Measurements from ENCODE around the gene CHDH.

Gene CHDH

DNA sequence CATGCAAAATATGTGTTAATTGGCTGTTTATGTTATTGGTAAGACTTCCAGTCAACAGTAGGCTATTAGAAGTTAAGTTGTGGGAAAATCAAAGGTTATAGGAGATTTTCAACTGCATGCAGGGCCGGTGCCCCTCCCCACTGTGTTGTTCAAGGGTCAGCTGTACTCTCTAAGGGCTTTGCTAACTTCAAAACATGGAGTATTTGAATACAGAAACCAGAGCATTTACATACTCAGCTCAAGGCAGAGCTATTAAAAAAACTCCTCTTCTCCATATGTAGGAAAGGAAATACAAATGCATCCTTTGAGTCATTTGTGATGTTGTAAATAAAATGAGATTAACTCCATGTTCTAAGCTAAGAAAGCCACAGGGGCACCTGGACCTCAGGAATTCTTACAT lies 16.9 kb upstream of the CHDH start:
- DNase-seq (ENCODE audit: low read depth) = no peak
- H3K4me3 ChIP-seq (ENCODE audit: low read depth, low read length) = no peak overlapping the region
- TF ChIP-seq, protein P1, sequence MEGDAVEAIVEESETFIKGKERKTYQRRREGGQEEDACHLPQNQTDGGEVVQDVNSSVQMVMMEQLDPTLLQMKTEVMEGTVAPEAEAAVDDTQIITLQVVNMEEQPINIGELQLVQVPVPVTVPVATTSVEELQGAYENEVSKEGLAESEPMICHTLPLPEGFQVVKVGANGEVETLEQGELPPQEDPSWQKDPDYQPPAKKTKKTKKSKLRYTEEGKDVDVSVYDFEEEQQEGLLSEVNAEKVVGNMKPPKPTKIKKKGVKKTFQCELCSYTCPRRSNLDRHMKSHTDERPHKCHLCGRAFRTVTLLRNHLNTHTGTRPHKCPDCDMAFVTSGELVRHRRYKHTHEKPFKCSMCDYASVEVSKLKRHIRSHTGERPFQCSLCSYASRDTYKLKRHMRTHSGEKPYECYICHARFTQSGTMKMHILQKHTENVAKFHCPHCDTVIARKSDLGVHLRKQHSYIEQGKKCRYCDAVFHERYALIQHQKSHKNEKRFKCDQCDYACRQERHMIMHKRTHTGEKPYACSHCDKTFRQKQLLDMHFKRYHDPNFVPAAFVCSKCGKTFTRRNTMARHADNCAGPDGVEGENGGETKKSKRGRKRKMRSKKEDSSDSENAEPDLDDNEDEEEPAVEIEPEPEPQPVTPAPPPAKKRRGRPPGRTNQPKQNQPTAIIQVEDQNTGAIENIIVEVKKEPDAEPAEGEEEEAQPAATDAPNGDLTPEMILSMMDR (conservative IDR thresholded peaks at IDR 0.05; ENCODE audit: low read depth, low read length) = no peak

DNA sequence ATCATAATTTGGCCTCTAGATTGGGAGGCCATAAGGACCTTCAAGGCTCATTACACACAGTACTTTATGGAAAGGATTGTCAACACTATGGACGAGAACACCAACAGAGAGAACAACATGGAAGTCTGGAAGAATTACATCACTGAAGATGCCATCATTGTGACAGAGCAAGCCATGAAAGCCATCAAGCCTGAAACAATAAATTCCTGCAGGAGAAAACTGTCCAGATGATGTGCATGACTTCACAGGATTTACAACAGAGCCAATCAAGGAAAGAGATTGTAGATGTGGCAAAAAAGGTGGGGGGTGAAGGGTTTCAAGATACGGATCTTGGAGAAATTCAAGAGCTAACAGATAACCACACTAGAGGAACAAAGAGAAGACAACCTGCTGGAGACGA lies 16.0 kb upstream of the CHDH start:
- H3K4me3 ChIP-seq (ENCODE audit: low read depth, low read length) = no peak overlapping the region
- no peak for DNase-seq (ENCODE audit: low read depth)
- TF ChIP-seq, protein P1 (conservative IDR thresholded peaks at IDR 0.05; ENCODE audit: low read depth, low read length) = no peak

DNA sequence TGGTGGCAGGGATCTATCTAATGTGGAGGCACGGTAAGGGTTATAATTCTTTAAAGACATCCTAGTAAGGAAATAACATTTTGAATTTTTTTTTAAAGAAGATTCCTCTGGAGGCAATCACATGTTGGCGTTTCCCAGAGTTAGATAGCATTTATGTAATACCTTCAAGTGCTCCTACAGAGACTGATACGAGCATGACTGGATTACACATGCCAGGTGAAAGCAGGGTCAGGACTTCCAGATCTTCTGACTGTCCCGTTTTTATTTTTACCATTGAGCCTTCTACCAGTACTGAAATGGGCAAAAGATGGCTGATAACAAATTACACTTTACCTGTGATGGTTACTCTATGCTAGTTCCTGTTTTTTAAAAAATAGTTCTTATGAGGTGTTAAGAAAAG lies 14.0 kb upstream of the CHDH start:
- TF ChIP-seq, protein P1 (conservative IDR thresholded peaks at IDR 0.05; ENCODE audit: low read depth, low read length) = no peak
- DNase-seq (ENCODE audit: low read depth) = no peak

DNA sequence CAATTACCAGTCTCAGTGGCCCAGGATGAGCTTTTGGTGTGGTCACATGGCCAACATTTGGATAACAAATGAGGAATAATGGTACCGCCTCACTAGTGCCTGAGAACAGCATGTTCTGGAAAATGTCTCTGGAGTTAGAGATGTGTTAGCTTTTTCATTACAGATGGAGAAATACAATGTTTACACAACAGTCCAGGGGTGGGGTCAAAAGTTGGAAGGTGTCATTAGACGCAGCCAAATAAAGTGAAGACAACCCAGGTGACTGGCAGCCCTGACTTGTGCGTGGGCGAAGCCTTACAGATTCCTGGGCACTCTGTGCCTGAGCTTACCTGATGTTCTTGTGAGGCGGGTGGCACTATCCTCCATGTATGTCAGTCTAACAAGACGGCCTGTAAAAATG lies 13.0 kb upstream of the CHDH start:
- TF ChIP-seq, protein P1 (conservative IDR thresholded peaks at IDR 0.05; ENCODE audit: low read depth, low read length) = no peak
- no peak for DNase-seq (ENCODE audit: low read depth)
- H3K4me3 ChIP-seq (ENCODE audit: low read depth, low read length) = no peak overlapping the region

More for the DNA sequence above, 14.0 kb upstream of the CHDH start:
- no peak overlapping the region for H3K4me3 ChIP-seq (ENCODE audit: low read depth, low read length)

DNA sequence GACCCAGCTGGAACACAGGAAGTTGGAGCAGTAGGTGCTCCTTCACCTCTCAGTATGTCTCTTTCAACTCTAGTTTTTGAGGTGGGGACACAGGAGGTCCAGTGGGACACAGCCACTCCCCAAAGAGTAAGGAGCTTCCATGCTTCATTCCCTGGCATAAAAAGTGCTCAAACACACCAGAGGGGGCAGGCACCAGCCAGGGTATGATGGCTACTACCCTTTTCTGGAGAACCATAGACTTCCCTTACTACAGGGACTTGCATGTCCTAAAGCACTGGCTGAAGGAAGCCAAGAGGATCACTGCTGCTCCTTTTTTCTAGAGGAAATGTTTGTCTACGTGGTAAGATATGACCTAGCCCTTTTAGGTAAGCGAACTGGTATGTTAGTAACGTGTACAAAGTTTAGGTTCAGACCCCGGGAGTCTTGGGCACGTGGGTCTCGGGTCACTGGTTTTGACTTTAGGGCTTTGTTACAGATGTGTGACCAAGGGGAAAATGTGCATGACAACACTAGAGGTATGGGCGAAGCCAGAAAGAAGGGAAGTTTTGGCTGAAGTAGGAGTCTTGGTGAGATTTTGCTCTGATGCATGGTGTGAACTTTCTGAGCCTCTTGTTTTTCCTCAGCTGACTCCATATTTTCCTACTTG lies 12.0 kb upstream of the CHDH start:
- no peak for DNase-seq (ENCODE audit: low read depth)
- TF ChIP-seq, protein P1 (conservative IDR thresholded peaks at IDR 0.05; ENCODE audit: low read depth, low read length) = peak; percentile 23
- no peak overlapping the region for H3K4me3 ChIP-seq (ENCODE audit: low read depth, low read length)

DNA sequence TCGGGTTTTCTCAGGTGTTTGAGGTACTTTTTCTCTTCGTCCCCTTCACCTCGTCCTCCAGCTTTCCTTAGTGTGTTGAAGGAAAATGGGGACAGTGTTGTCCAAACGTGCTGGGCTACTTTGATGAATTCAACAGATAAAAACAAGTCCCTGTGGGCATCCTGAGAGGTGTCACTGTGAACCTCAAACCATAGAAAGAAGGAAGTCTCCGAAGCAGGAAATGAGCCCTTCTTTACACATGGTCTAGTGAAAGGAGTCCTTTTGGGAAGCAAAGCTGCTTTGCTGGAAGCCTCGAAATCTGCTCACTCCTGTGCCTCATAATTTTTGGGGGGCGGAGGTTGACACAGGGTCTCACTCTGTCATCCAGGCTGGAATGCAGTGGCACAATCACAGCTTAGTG lies 10.7 kb upstream of the CHDH start:
- no peak for DNase-seq (ENCODE audit: low read depth)
- TF ChIP-seq, protein P1 (conservative IDR thresholded peaks at IDR 0.05; ENCODE audit: low read depth, low read length) = no peak
- no peak overlapping the region for H3K4me3 ChIP-seq (ENCODE audit: low read depth, low read length)

DNA sequence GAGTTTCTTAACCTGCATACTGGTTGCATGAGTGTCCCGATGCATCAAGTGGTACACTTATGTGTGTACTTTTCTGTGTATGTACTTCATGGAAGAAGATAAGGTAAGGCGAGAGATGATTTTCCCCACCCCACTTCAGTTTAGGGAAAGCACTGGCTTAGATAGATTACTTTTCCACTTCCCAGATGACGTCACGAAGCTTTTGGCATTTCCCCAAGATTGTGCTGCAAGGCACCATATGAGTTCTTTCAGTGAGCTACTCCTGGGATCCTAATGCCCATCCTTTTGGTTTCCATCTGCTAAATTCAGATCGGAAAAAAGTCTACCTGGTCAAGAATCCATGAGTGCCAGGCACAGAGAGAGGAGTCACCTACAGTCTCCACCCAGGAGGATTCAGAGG lies 4.7 kb upstream of the CHDH start:
- TF ChIP-seq, protein P1 (conservative IDR thresholded peaks at IDR 0.05; ENCODE audit: low read depth, low read length) = no peak
- DNase-seq (ENCODE audit: low read depth) = peak; percentile 51
- H3K4me3 ChIP-seq (ENCODE audit: low read depth, low read length) = no peak overlapping the region

All from choroid plexus epithelial cell (primary cell).